Lower lobe of right lung (tissue), 2 donors: ENCODE results near the gene ACTL8. TPM values are rescaled to one million over a fixed set of nuclear protein-coding genes. Genes with fewer than 3 reads are reported as not detected.

Experiments
- ATAC-seq, 2 donors: fragments of 200-7000 bp; cut with Tn5 transposase; one replicate each; pipeline ENCODE4 v1.9.1; 2020 to 2022; ENCODE audit warnings: mild to moderate bottlenecking in 2 of 2, moderate library complexity in 2 of 2
- DNase-seq: peaks from one replicate; pipeline ENCODE4 v3.0.0-alpha.2; 2020
- H3K27ac ChIP-seq: fragments of 200-600 bp; one replicate; pipeline ENCODE4 v1.8.0; 2022
- H3K27me3 ChIP-seq: fragments of 200-600 bp; one replicate; pipeline ENCODE4 v1.8.0; 2022; ENCODE audit warnings: low read depth
- H3K36me3 ChIP-seq: fragments of 200-600 bp; one replicate; pipeline ENCODE4 v1.8.0; 2022; ENCODE audit warnings: mild to moderate bottlenecking
- H3K4me1 ChIP-seq: fragments of 200-600 bp; one replicate; pipeline ENCODE4 v1.8.0; 2022
- H3K4me3 ChIP-seq: fragments of 200-600 bp; one replicate; pipeline ENCODE4 v1.8.0; 2022; ENCODE audit warnings: mild to moderate bottlenecking
- H3K9me3 ChIP-seq: fragments of 200-600 bp; one replicate; pipeline ENCODE4 v1.8.0; 2022
- CTCF ChIP-seq: fragments of 200-600 bp; IDR thresholded peaks from one replicate; pipeline ENCODE4 v1.8.0; 2022; ENCODE audit warnings: antibody characterized with exemption, mild to moderate bottlenecking
- intact Hi-C: fragments of 100-400 bp; cut with DNase I; formaldehyde crosslinking; loops from one replicate; pipeline ENCODE4 v1.11.0; 2022
- total RNA-seq: library from RNA; stranded (reverse); fragmentation: NEBNext Ultra II Directional; extraction: Animal tissue kit (Norgen Biotek cat#: 25700); gene quantifications from one replicate; pipeline ENCODE4 v1.2.1, GENCODE V29; 2021
- donor health status: DM: no; HTN: yes; CAD: no; lungs with severe emphysema.

The ACTL8 gene
- total RNA-seq, 1 donor from 2014 or later: not detected

GRCh38 chr1:17874231-17874630, 119.1 kb downstream of the ACTL8 start:
- intact Hi-C loops: no loop called here
- H3K27me3 ChIP-seq: no peaks in the 10 kb centered on the region
- DNase-seq: no peak
- H3K4me3 ChIP-seq: no peak overlapping the region
- no peaks in the 10 kb centered on the region for H3K36me3 ChIP-seq
- no peaks in the 10 kb centered on the region for H3K4me1 ChIP-seq
- no peak overlapping the region for H3K27ac ChIP-seq
- no peaks in the 10 kb centered on the region for H3K9me3 ChIP-seq
- no peak for TF ChIP-seq CTCF
- no peak for ATAC-seq

- H3K4me3 ChIP-seq: no peak overlapping the region
- DNase-seq: no peak
- H3K4me1 ChIP-seq: no peaks in the 10 kb centered on the region
- H3K27ac ChIP-seq: no peak overlapping the region
- no peak for TF ChIP-seq CTCF
- H3K9me3 ChIP-seq: no peaks in the 10 kb centered on the region
- no peaks in the 10 kb centered on the region for H3K36me3 ChIP-seq
- H3K27me3 ChIP-seq: no peaks in the 10 kb centered on the region
- ATAC-seq: no peak
- intact Hi-C loops: no loop called here
Measured at GRCh38 chr1:17874710-17875109, 119.6 kb downstream of the ACTL8 start.

DNA sequence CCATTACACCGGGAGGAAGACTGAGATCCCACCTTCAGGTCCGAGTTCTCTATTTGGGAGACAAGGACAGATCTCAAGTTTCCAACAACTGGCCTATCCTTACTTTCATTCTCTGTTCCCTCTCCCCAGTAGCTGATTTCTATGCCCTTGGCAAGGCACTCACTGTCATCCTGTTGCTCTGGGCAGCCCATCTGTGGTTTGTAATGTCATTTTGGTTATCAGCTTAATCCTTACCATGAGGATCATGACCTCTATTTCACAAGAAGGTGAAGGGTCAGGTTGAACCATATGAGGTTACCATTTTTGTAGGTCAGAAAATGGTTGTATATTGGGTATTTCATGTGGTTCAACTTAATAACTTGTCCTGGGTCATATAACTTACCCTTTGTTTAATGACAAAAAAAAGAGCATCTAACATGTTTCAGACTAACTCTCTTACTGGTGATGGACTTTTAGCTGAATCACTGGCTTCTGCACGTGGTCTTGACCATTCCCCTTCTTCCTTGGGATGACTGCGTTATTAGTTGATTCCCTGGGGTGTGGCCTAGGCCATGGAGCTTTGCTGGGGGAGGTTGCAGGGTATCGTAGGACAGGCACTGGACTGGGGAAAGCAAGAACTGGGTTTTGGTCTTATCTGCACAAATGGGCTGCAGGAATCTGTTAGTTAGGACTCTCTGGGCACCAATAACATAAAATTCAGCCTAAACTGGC, 120.2 kb downstream of the ACTL8 start:
- Histone ChIP-seq H3K27ac (no peak overlapping the region), H3K9me3 (no peaks in the 10 kb centered on the region), H3K4me1 (no peaks in the 10 kb centered on the region), H3K4me3 (no peak overlapping the region), H3K27me3 (no peaks in the 10 kb centered on the region), H3K36me3 (no peaks in the 10 kb centered on the region)
- DNase-seq (no peak), ATAC-seq (no peak)
- TF ChIP-seq CTCF: no peak
- intact Hi-C loops: no loop called here

DNA sequence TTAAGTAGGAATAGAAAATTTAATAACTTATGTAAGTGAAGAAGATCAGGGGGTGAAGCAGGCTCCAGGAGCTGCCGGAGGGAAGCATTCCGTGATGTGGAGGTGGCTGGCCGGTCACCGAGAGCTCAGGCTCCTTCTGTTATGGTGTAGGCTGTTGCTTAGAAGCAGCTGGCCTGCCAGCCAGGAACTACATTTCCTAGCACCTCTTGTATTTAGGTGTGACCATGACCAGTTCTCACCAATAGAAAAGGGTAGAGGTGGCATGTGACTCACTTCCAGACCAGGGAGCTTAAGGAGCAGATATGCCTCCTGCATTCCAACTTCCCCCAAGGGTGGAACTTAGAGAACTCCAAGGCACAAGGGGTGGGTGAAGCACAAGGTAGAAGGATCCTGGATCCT, 120.7 kb downstream of the ACTL8 start:
- DNase-seq: no peak
- no peak for ATAC-seq
- intact Hi-C loops: no loop called here

More for the DNA sequence above, 120.7 kb downstream of the ACTL8 start:
- Histone ChIP-seq H3K27me3 (no peaks in the 10 kb centered on the region), H3K4me3 (no peak overlapping the region), H3K27ac (no peak overlapping the region), H3K9me3 (no peaks in the 10 kb centered on the region), H3K36me3 (no peaks in the 10 kb centered on the region), H3K4me1 (no peaks in the 10 kb centered on the region)
- no peak for TF ChIP-seq CTCF

Other genes with a start within 250 kb of the ACTL8 start
- 57.9 TPM for gene ARHGEF10L, start 215.6 kb upstream of the ACTL8 start, total RNA-seq